Loucy (cell line): ENCODE data around the gene NDUFAF3.

Source experiments
- H2AFZ ChIP-seq: fragments of 200-600 bp; sonication (generic); 2 replicates; pipeline ENCODE4 v1.6.0; 2016; ENCODE audit warnings: antibody characterized with exemption, mild to moderate bottlenecking, low read length, moderate library complexity
- H3F3A ChIP-seq: fragments of 200-600 bp; 2 replicates; pipeline ENCODE4 v1.6.0; 2016; ENCODE audit warnings: antibody characterized with exemption, low read depth, mild to moderate bottlenecking
- H3K27me3 ChIP-seq: fragments of 200-600 bp; sonication (generic); 2 replicates; pipeline ENCODE4 v1.6.1; 2014; ENCODE audit warnings: low read length, mild to moderate bottlenecking; ENCODE audit not compliant: insufficient read depth, poor library complexity, severe bottlenecking
- H3K36me3 ChIP-seq: fragments of 200-600 bp; sonication (generic); 2 replicates; pipeline ENCODE4 v1.6.1; 2016; ENCODE audit warnings: low read length; ENCODE audit not compliant: insufficient read depth
- H3K4me1 ChIP-seq: fragments of 200-600 bp; sonication (generic); 2 replicates; pipeline ENCODE4 v1.5.1; 2014; ENCODE audit warnings: low read length, mild to moderate bottlenecking; ENCODE audit not compliant: insufficient read depth, poor library complexity, severe bottlenecking
- H3K4me2 ChIP-seq: fragments of 200-600 bp; sonication (generic); 2 replicates; pipeline ENCODE4 v1.6.0; 2014; ENCODE audit warnings: antibody characterized with exemption, low read length, low read depth, mild to moderate bottlenecking; ENCODE audit not compliant: poor library complexity, severe bottlenecking
- H3K4me3 ChIP-seq: fragments of 200-600 bp; sonication (generic); 2 replicates; pipeline ENCODE4 v1.5.1; 2014; ENCODE audit warnings: low read length, mild to moderate bottlenecking, mixed read lengths; ENCODE audit not compliant: poor library complexity, severe bottlenecking
- H3K79me2 ChIP-seq: fragments of 200-600 bp; sonication (generic); 2 replicates; pipeline ENCODE4 v1.6.1; 2014; ENCODE audit warnings: low read length; ENCODE audit not compliant: insufficient read depth
- H3K9ac ChIP-seq: fragments of 200-600 bp; sonication (generic); 2 replicates; pipeline ENCODE4 v1.6.0; 2014; ENCODE audit warnings: mild to moderate bottlenecking, low read depth, low read length, moderate library complexity; ENCODE audit not compliant: poor library complexity, severe bottlenecking
- H3K9me2 ChIP-seq: fragments of 200-600 bp; sonication (generic); replicated peaks from 2 replicates; pipeline ENCODE4 v1.6.1; 2016; ENCODE audit warnings: low read depth, low read length, mixed read lengths
- H3K9me3 ChIP-seq: fragments of 200-600 bp; sonication (generic); 2 replicates; pipeline ENCODE4 v1.6.1; 2014; ENCODE audit warnings: mild to moderate bottlenecking, antibody characterized with exemption, low read length, low read depth; ENCODE audit not compliant: insufficient read depth
- H4K20me1 ChIP-seq: fragments of 200-600 bp; sonication (generic); 2 replicates; pipeline ENCODE4 v1.6.0; 2014; ENCODE audit warnings: antibody characterized with exemption, low read length, mild to moderate bottlenecking; ENCODE audit not compliant: insufficient read depth, poor library complexity, severe bottlenecking
- CTCF ChIP-seq: fragments of 200-600 bp; sonication (generic); conservative IDR thresholded peaks from 2 replicates; pipeline ENCODE4 v1.5.1; 2014; ENCODE audit warnings: mild to moderate bottlenecking, antibody characterized with exemption, low read length
- EZH2phosphoT487 ChIP-seq: fragments of 200-600 bp; IDR thresholded peaks from 2 replicates; pipeline ENCODE4 v1.6.1; 2018; ENCODE audit warnings: antibody characterized with exemption, mild to moderate bottlenecking, moderate library complexity, borderline replicate concordance

The NDUFAF3 gene

GRCh38 chr3:49025005-49025792 is 3.3 kb downstream of the NDUFAF3 start:
- TF ChIP-seq EZH2phosphoT487 (no peak), CTCF (no peak)
- Histone ChIP-seq H4K20me1 (peaks cover 53% of the 10 kb centered on the region), H3K9me2 (no peaks in the 10 kb centered on the region), H3K4me3 (no peak overlapping the region), H3K36me3 (peaks cover 45% of the 10 kb centered on the region), H3K4me2 (peak overlapping the region; percentile 92), H3K27me3 (no peaks in the 10 kb centered on the region), H3F3A (peaks cover 3% of the 10 kb centered on the region; the same call in 1 of the 2 replicates), H2AFZ (no peak overlapping the region), H3K9me3 (no peaks in the 10 kb centered on the region), H3K79me2 (peaks cover 81% of the 10 kb centered on the region), H3K4me1 (peaks cover 47% of the 10 kb centered on the region), H3K9ac (no peak overlapping the region)

- Histone ChIP-seq H3K9me2 (no peaks in the 10 kb centered on the region), H3F3A (peaks cover 3% of the 10 kb centered on the region; the same call in 1 of the 2 replicates), H3K9me3 (no peaks in the 10 kb centered on the region), H3K9ac (no peak overlapping the region), H4K20me1 (peaks cover 45% of the 10 kb centered on the region), H3K4me1 (peaks cover 47% of the 10 kb centered on the region), H3K4me3 (no peak overlapping the region), H2AFZ (no peak overlapping the region), H3K79me2 (peaks cover 73% of the 10 kb centered on the region), H3K27me3 (no peaks in the 10 kb centered on the region), H3K4me2 (peak overlapping the region; percentile 18), H3K36me3 (peaks cover 52% of the 10 kb centered on the region)
- no peak for TF ChIP-seq EZH2phosphoT487
- no peak for TF ChIP-seq CTCF
These were observed 4.0 kb downstream of the NDUFAF3 start for GRCh38 chr3:49025793-49026520.

DNA sequence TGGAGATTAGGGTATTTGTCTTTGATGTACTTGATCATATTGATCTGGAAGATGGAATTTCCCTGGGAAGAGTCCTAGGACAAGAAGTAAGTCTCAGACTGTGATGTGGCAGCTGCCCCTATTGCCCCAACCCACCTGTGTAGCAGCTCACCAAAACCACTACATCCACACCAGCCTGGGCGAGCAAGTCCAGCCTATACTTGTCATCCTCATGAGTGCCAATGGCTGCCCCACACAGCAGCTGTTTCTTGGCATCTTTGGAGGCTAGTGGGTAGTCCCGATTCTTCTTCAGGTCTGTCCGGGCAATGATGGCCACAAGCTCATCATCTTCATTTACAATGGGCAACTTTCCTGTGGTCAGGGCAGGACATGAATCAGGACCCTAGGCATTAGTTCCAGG is 4.6 kb downstream of the NDUFAF3 start:
- peaks cover 58% of the 10 kb centered on the region for H3K36me3 ChIP-seq
- peaks cover 43% of the 10 kb centered on the region for H4K20me1 ChIP-seq
- TF ChIP-seq EZH2phosphoT487: no peak
- no peak for TF ChIP-seq CTCF
- peaks cover 47% of the 10 kb centered on the region for H3K4me1 ChIP-seq
- peaks cover 70% of the 10 kb centered on the region for H3K79me2 ChIP-seq
- H3K4me3 ChIP-seq: no peak overlapping the region
- H3F3A ChIP-seq: peaks cover 3% of the 10 kb centered on the region; the same call in 1 of the 2 replicates
- H3K27me3 ChIP-seq: no peaks in the 10 kb centered on the region
- H3K9me3 ChIP-seq: no peaks in the 10 kb centered on the region
- H2AFZ ChIP-seq: no peak overlapping the region
- H3K9ac ChIP-seq: no peak overlapping the region
- no peaks in the 10 kb centered on the region for H3K9me2 ChIP-seq
- H3K4me2 ChIP-seq: peak overlapping the region; percentile 18
